Measurements from ENCODE around the gene FNDC3B. TPM values are rescaled to one million over a fixed set of nuclear protein-coding genes. Genes with fewer than 3 reads are reported as not detected.

Gene FNDC3B
- total RNA-seq, 1 experiment from 2014 or later, result 173 TPM

GRCh38 chr3:172332256-172333041, 293.1 kb downstream of the FNDC3B start:
- no TSS peak for BruUV-seq (replicated peaks)

GRCh38 chr3:172333042-172333377, 293.6 kb downstream of the FNDC3B start:
- H3K27ac ChIP-seq (ENCODE audit: low read length), result no peak overlapping the region
- POLR2A ChIA-PET, result no interaction called here

More at GRCh38 chr3:172332256-172333041, 293.1 kb downstream of the FNDC3B start:
- POLR2A ChIA-PET, result no interaction called here
- Histone ChIP-seq H3K4me3 (ENCODE audit: low read depth in 2 of 2, low read length in 2 of 2) (no peak overlapping the region), H3K9me3 (ENCODE audit: control insufficient read depth, insufficient read depth, low read depth, low read length) (no peaks in the 10 kb centered on the region), H3K27me3 (ENCODE audit: control insufficient read depth, insufficient read depth, low read length) (no peaks in the 10 kb centered on the region), H3K36me3 (ENCODE audit: control insufficient read depth, insufficient read depth, low read length) (peaks cover 35% of the 10 kb centered on the region), H3K4me1 (ENCODE audit: control insufficient read depth, insufficient read depth, low read length) (no peaks in the 10 kb centered on the region), H3K27ac (ENCODE audit: low read length) (no peak overlapping the region)
- CTCF ChIA-PET, result interaction anchor here (0.6 to 1.8 kb wide), 11 partner anchors 9 to 679 kb away, joined by 3 to 20 read pairs (median 3); partner anchors contain the start of gene ECT2
- ATAC-seq (peak; percentile 92), DNase-seq (ENCODE audit: low read depth, low spot score) (peak; percentile 64)
- TF ChIP-seq SIN3A (IDR thresholded peaks at IDR 0.05; ENCODE audit: borderline replicate concordance, insufficient read depth, low read depth, low read length) (no peak), TCF7L2 (IDR thresholded peaks at IDR 0.05; ENCODE audit: low read depth, low read length) (no peak), CTCF (IDR thresholded peaks at IDR 0.05) (peak; percentile 97)
- in situ Hi-C loops (cut with HindIII; ENCODE audit: low pct_unique_long_range_greater_than_20kb, low sequenced_read_pairs), result no loop called here
- intact Hi-C loops (cut with micrococcal nuclease; ENCODE audit: unreplicated experiment), result no loop called here

GRCh38 chr3:172333692-172334457, 294.5 kb downstream of the FNDC3B start:
- Histone ChIP-seq H3K36me3 (ENCODE audit: control insufficient read depth, insufficient read depth, low read length) (peaks cover 37% of the 10 kb centered on the region), H3K4me3 (ENCODE audit: low read depth in 2 of 2, low read length in 2 of 2) (no peak overlapping the region), H3K4me1 (ENCODE audit: control insufficient read depth, insufficient read depth, low read length) (no peaks in the 10 kb centered on the region), H3K27me3 (ENCODE audit: control insufficient read depth, insufficient read depth, low read length) (no peaks in the 10 kb centered on the region), H3K27ac (ENCODE audit: low read length) (no peak overlapping the region), H3K9me3 (ENCODE audit: control insufficient read depth, insufficient read depth, low read depth, low read length) (no peaks in the 10 kb centered on the region)
- BruUV-seq (replicated peaks), result no TSS peak
- ChIA-PET CTCF (interaction anchor here (1.0 kb wide), 1 partner anchor 143 kb away, joined by 4 read pairs; no protein-coding TSS in a partner anchor), POLR2A (interaction anchor here (0.6 kb wide), 1 partner anchor 151 kb away, joined by 3 read pairs; no protein-coding TSS in a partner anchor)
- DNase-seq (ENCODE audit: low read depth, low spot score), result no peak
- TF ChIP-seq TCF7L2 (IDR thresholded peaks at IDR 0.05; ENCODE audit: low read depth, low read length) (no peak), POLR2AphosphoS5 (IDR thresholded peaks at IDR 0.05; ENCODE audit: low read depth, low read length) (no peak), REST (IDR thresholded peaks at IDR 0.05; ENCODE audit: insufficient read depth in 1 of 2, low read depth in 2 of 2, low read length in 1 of 2) (no peak), CTCF (IDR thresholded peaks at IDR 0.05) (peak; percentile 56; the same call in 1 of the 2 replicates), SIN3A (IDR thresholded peaks at IDR 0.05; ENCODE audit: borderline replicate concordance, insufficient read depth, low read depth, low read length) (no peak)
- ATAC-seq, result no peak
- in situ Hi-C loops (cut with HindIII; ENCODE audit: low pct_unique_long_range_greater_than_20kb, low sequenced_read_pairs) (no loop called here), intact Hi-C loops (cut with micrococcal nuclease; ENCODE audit: unreplicated experiment) (no loop called here)

More at GRCh38 chr3:172333042-172333377, 293.6 kb downstream of the FNDC3B start:
- Histone ChIP-seq H3K4me3 (ENCODE audit: low read depth in 2 of 2, low read length in 2 of 2) (no peak overlapping the region), H3K27me3 (ENCODE audit: control insufficient read depth, insufficient read depth, low read length) (no peaks in the 10 kb centered on the region), H3K4me1 (ENCODE audit: control insufficient read depth, insufficient read depth, low read length) (no peaks in the 10 kb centered on the region), H3K36me3 (ENCODE audit: control insufficient read depth, insufficient read depth, low read length) (peaks cover 37% of the 10 kb centered on the region), H3K9me3 (ENCODE audit: control insufficient read depth, insufficient read depth, low read depth, low read length) (no peaks in the 10 kb centered on the region)
- DNase-seq (ENCODE audit: low read depth, low spot score) (no peak), ATAC-seq (no peak)
- BruUV-seq (replicated peaks), result no TSS peak
- in situ Hi-C loops (cut with HindIII; ENCODE audit: low pct_unique_long_range_greater_than_20kb, low sequenced_read_pairs), result no loop called here
- no peak for TF ChIP-seq SIN3A (IDR thresholded peaks at IDR 0.05; ENCODE audit: borderline replicate concordance, insufficient read depth, low read depth, low read length)
- intact Hi-C loops (cut with micrococcal nuclease; ENCODE audit: unreplicated experiment), result no loop called here
- CTCF ChIA-PET, result interaction anchor here (0.6 to 1.8 kb wide), 6 partner anchors 9 to 346 kb away, joined by 3 to 20 read pairs (median 4); no protein-coding TSS in a partner anchor
